GM23338 (cell line): ENCODE results near the gene CLHC1. TPM values are rescaled to one million over a fixed set of nuclear protein-coding genes. Genes with fewer than 3 reads are reported as not detected.

Experiments used
- ATAC-seq: fragments of 200-7000 bp; cut with Tn5 transposase; 3 replicates; pipeline ENCODE4 v1.9.1; 2020
- DNase-seq: peaks from one replicate; pipeline ENCODE4 v3.0.0-alpha.2; 2015; ENCODE audit warnings: low spot score
- H2AFZ ChIP-seq: fragments of 200-600 bp; sonication (generic); 2 replicates; pipeline ENCODE4 v1.8.0; 2016; ENCODE audit warnings: antibody characterized with exemption, mild to moderate bottlenecking, moderate library complexity
- H3F3A ChIP-seq: fragments of 200-600 bp; sonication (generic); replicated peaks from 2 replicates; pipeline ENCODE4 v1.8.0; 2017; ENCODE audit warnings: antibody characterized with exemption, mixed run types, low read depth
- H3K27ac ChIP-seq: fragments of 200-600 bp; sonication (generic); 2 replicates; pipeline ENCODE4 v1.6.1; 2016; ENCODE audit warnings: low read depth
- H3K27me3 ChIP-seq: fragments of 200-600 bp; sonication (generic); 2 replicates; pipeline ENCODE4 v1.8.0; 2016; ENCODE audit warnings: mild to moderate bottlenecking, mixed run types, moderate library complexity; ENCODE audit not compliant: insufficient read depth
- H3K36me3 ChIP-seq: fragments of 200-600 bp; sonication (generic); 2 replicates; pipeline ENCODE4 v1.8.0; 2016; ENCODE audit warnings: mild to moderate bottlenecking; ENCODE audit not compliant: insufficient read depth
- H3K4me1 ChIP-seq: fragments of 200-600 bp; sonication (generic); 2 replicates; pipeline ENCODE4 v1.8.0; 2016; ENCODE audit warnings: mild to moderate bottlenecking, moderate library complexity; ENCODE audit not compliant: insufficient read depth
- H3K4me2 ChIP-seq: fragments of 200-600 bp; sonication (generic); 2 replicates; pipeline ENCODE4 v1.7.1; 2017; ENCODE audit warnings: mixed run types
- H3K4me3 ChIP-seq: fragments of 200-600 bp; sonication (generic); 2 replicates; pipeline ENCODE4 v1.6.1; 2016; ENCODE audit warnings: mixed run types
- H3K79me2 ChIP-seq: fragments of 200-600 bp; sonication (generic); replicated peaks from 2 replicates; pipeline ENCODE4 v1.8.0; 2017; ENCODE audit warnings: mild to moderate bottlenecking; ENCODE audit not compliant: insufficient read depth
- H3K9me2 ChIP-seq: fragments of 200-600 bp; sonication (generic); 2 replicates; pipeline ENCODE4 v1.8.0; 2017; ENCODE audit not compliant: insufficient read depth
- H4K20me1 ChIP-seq: fragments of 200-600 bp; sonication (generic); replicated peaks from 2 replicates; pipeline ENCODE4 v1.8.0; 2017; ENCODE audit warnings: mild to moderate bottlenecking; ENCODE audit not compliant: insufficient read depth
- H3K27ac Mint-ChIP-seq: 2 replicates; pipeline ENCODE4 v1.8.0; 2020; ENCODE audit warnings: inconsistent platforms, mild to moderate bottlenecking, moderate library complexity, mixed read lengths
- H3K27me3 Mint-ChIP-seq: 3 replicates; pipeline ENCODE4 v1.8.0; 2022; ENCODE audit warnings: low read depth, mild to moderate bottlenecking, moderate library complexity, mixed read lengths, inconsistent platforms; ENCODE audit not compliant: insufficient read depth, poor library complexity
- H3K36me3 Mint-ChIP-seq: 3 replicates; pipeline ENCODE4 v1.8.0; 2021; ENCODE audit warnings: low read depth, mild to moderate bottlenecking, inconsistent platforms, moderate library complexity, mixed read lengths
- H3K4me1 Mint-ChIP-seq: 3 replicates; pipeline ENCODE4 v1.8.0; 2020; ENCODE audit warnings: mild to moderate bottlenecking, inconsistent platforms, mixed read lengths
- H3K4me3 Mint-ChIP-seq: 3 replicates; pipeline ENCODE4 v1.8.0; 2021; ENCODE audit warnings: moderate library complexity, mild to moderate bottlenecking, inconsistent platforms, mixed read lengths
- H3K9me3 Mint-ChIP-seq: 3 replicates; pipeline ENCODE4 v1.8.0; 2020; ENCODE audit warnings: moderate library complexity, mild to moderate bottlenecking, inconsistent platforms, mixed read lengths
- CREB1 ChIP-seq: fragments of 250-450 bp; sonication (Bioruptor Pico); IDR thresholded peaks from 2 replicates; pipeline ENCODE4 v1.5.0; 2020; ENCODE audit warnings: low read depth, mild to moderate bottlenecking, moderate library complexity
- EZH2 ChIP-seq: fragments of 200-600 bp; sonication (generic); IDR thresholded peaks from one replicate; pipeline ENCODE4 v1.8.0; 2017; ENCODE audit warnings: antibody characterized with exemption, mild to moderate bottlenecking, low read depth; ENCODE audit not compliant: unreplicated experiment
- EZH2phosphoT487 ChIP-seq: fragments of 200-600 bp; sonication (generic); IDR thresholded peaks from one replicate; pipeline ENCODE4 v1.8.1; 2018; ENCODE audit warnings: antibody characterized with exemption; ENCODE audit not compliant: unreplicated experiment
- JUNB ChIP-seq: IDR thresholded peaks from one replicate; pipeline ENCODE4 v1.6.1; 2016; ENCODE audit warnings: antibody characterized with exemption; ENCODE audit not compliant: unreplicated experiment
- NANOG ChIP-seq: IDR thresholded peaks from 2 replicates; pipeline ENCODE4 v1.6.1; 2016; ENCODE audit warnings: antibody characterized with exemption, borderline replicate concordance
- POLR2AphosphoS5 ChIP-seq: IDR thresholded peaks from 2 replicates; pipeline ENCODE4 v1.6.1; 2016; ENCODE audit warnings: antibody characterized with exemption, low read depth
- STAT1 ChIP-seq: IDR thresholded peaks from one replicate; pipeline ENCODE4 v1.6.1; 2016; ENCODE audit warnings: antibody characterized with exemption; ENCODE audit not compliant: unreplicated experiment
- ZNF114 ChIP-seq: fragments of 250-450 bp; sonication (Bioruptor Pico); IDR thresholded peaks from 2 replicates; pipeline ENCODE4 v1.5.0; 2020; ENCODE audit warnings: mild to moderate bottlenecking, moderate library complexity
- ZNF331 ChIP-seq: fragments of 250-450 bp; sonication (Bioruptor Pico); IDR thresholded peaks from 2 replicates; pipeline ENCODE4 v1.5.0; 2020; ENCODE audit warnings: low read depth, mild to moderate bottlenecking, moderate library complexity
- polyA plus RNA-seq: library from polyadenylated mRNA; unstranded; fragments of >200 nt; fragmentation: Nextera tagmentation; extraction: Ambion mirVana; gene quantifications from 2 replicates; pipeline ENCODE4 v1.2.1, GENCODE V29; 2016
- total RNA-seq: library from RNA; depleted of rRNA; stranded (reverse); fragments of >200 nt; shearing (Covaris generic); gene quantifications from 2 replicates; pipeline ENCODE4 v1.2.3, GENCODE V29; 2014
- TF ChIP-seq, protein P1 (sequence below): fragments of 250-450 bp; sonication (Bioruptor Pico); IDR thresholded peaks from 2 replicates; pipeline ENCODE4 v1.5.0; 2020; ENCODE audit warnings: mild to moderate bottlenecking, moderate library complexity
- TF ChIP-seq, protein P2 (sequence below): IDR thresholded peaks from one replicate; pipeline ENCODE4 v1.6.1; 2018; ENCODE audit warnings: antibody characterized with exemption; ENCODE audit not compliant: unreplicated experiment
- TF ChIP-seq, protein P3 (sequence below): IDR thresholded peaks from 2 replicates; pipeline ENCODE4 v1.6.1; 2016; ENCODE audit warnings: antibody characterized with exemption
- TF ChIP-seq, protein P4 (sequence below), 2 experiments: fragments of 200-600 bp in 1 of 2; sonication (generic) in 1 of 2; conservative IDR thresholded peaks; 2 replicates each; pipeline versions ENCODE4 v1.5.1 to v1.6.1; 2016 to 2017; ENCODE audit warnings: antibody characterized with exemption in 2 of 2, low read depth in 2 of 2, mild to moderate bottlenecking in 2 of 2, moderate library complexity in 1 of 2

Gene CLHC1
- total and polyA plus RNA-seq, 2 experiments from 2014 or later, result 3.1 to 5.0 TPM

DNA sequence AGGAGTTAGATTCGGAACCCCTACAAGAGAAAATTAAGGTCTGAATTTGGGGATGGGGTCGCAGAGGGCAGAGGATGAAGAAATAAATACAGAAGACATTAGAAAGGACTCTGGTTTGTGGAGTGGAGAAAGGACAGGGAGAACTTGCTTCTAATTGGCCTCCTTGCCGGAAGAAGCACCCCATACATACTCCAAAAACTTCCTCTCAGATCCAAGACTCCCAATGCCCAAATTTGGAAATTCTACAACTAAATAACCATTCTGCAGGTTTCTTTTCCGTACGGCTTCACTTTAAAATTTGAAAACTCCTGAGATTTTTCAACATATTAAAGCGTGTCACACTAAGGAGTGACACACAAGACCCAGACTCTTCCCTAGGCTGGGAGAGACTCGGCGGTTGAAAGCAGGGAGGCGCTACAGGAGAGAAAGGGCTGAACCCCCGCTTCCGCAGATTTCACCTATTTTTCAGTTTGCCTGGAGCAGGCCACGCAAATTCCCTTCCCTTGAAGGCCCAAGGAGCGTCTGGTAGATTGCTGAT, 478 bp downstream of the CLHC1 start (continued):
- TF ChIP-seq STAT1 (no peak), ZNF331 (CRISPR knock-in tag) (no peak)

DNA sequence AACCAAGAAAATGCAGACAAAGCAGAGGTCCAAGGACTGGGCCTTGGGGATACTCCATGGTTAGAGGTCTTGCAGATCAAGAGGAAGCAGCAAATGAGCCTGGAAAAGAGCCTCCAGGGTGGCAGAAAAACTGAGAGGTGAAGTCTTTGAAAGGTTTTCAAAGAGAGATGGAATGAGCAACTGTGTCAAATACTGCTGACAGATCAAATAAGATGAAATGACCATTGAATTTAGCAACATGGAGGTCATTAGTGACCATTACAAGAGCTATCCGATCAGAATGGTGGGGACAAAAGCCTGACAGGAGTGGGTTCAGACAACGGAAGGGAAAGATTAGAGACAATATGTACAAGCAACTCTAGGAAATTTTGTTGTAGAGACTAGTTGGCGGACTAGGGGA, 1.5 kb downstream of the CLHC1 start:
- H3K36me3 ChIP-seq, result peaks cover 26% of the 10 kb centered on the region
- peaks cover 16% of the 10 kb centered on the region; the same call in 1 of the 2 replicates for H4K20me1 ChIP-seq
- H3K27me3 ChIP-seq, result no peaks in the 10 kb centered on the region
- DNase-seq (no peak), ATAC-seq (no peak)
- Mint-ChIP-seq H3K9me3 (no peaks in the 10 kb centered on the region; the same call in 2 of the 3 replicates), H3K36me3 (peaks cover 37% of the 10 kb centered on the region), H3K4me1 (peaks cover 21% of the 10 kb centered on the region), H3K27me3 (peaks cover 36% of the 10 kb centered on the region), H3K4me3 (peak overlapping the region; percentile 94), H3K27ac (no peak overlapping the region; the same call in 1 of the 2 replicates)
- peak overlapping the region; percentile 90; the same call in 1 of the 2 replicates for H3K4me3 ChIP-seq
- H3F3A ChIP-seq, result peaks cover 28% of the 10 kb centered on the region
- 0 out of 2 replicates have a peak, but pooled peaks cover 6% of the 10 kb centered on the region for H3K9me2 ChIP-seq
- H3K27ac ChIP-seq, result no peak overlapping the region
- peaks cover 51% of the 10 kb centered on the region for H3K79me2 ChIP-seq
- H2AFZ ChIP-seq, result no peak overlapping the region
- no peak for TF ChIP-seq CREB1
- TF ChIP-seq, protein P1, sequence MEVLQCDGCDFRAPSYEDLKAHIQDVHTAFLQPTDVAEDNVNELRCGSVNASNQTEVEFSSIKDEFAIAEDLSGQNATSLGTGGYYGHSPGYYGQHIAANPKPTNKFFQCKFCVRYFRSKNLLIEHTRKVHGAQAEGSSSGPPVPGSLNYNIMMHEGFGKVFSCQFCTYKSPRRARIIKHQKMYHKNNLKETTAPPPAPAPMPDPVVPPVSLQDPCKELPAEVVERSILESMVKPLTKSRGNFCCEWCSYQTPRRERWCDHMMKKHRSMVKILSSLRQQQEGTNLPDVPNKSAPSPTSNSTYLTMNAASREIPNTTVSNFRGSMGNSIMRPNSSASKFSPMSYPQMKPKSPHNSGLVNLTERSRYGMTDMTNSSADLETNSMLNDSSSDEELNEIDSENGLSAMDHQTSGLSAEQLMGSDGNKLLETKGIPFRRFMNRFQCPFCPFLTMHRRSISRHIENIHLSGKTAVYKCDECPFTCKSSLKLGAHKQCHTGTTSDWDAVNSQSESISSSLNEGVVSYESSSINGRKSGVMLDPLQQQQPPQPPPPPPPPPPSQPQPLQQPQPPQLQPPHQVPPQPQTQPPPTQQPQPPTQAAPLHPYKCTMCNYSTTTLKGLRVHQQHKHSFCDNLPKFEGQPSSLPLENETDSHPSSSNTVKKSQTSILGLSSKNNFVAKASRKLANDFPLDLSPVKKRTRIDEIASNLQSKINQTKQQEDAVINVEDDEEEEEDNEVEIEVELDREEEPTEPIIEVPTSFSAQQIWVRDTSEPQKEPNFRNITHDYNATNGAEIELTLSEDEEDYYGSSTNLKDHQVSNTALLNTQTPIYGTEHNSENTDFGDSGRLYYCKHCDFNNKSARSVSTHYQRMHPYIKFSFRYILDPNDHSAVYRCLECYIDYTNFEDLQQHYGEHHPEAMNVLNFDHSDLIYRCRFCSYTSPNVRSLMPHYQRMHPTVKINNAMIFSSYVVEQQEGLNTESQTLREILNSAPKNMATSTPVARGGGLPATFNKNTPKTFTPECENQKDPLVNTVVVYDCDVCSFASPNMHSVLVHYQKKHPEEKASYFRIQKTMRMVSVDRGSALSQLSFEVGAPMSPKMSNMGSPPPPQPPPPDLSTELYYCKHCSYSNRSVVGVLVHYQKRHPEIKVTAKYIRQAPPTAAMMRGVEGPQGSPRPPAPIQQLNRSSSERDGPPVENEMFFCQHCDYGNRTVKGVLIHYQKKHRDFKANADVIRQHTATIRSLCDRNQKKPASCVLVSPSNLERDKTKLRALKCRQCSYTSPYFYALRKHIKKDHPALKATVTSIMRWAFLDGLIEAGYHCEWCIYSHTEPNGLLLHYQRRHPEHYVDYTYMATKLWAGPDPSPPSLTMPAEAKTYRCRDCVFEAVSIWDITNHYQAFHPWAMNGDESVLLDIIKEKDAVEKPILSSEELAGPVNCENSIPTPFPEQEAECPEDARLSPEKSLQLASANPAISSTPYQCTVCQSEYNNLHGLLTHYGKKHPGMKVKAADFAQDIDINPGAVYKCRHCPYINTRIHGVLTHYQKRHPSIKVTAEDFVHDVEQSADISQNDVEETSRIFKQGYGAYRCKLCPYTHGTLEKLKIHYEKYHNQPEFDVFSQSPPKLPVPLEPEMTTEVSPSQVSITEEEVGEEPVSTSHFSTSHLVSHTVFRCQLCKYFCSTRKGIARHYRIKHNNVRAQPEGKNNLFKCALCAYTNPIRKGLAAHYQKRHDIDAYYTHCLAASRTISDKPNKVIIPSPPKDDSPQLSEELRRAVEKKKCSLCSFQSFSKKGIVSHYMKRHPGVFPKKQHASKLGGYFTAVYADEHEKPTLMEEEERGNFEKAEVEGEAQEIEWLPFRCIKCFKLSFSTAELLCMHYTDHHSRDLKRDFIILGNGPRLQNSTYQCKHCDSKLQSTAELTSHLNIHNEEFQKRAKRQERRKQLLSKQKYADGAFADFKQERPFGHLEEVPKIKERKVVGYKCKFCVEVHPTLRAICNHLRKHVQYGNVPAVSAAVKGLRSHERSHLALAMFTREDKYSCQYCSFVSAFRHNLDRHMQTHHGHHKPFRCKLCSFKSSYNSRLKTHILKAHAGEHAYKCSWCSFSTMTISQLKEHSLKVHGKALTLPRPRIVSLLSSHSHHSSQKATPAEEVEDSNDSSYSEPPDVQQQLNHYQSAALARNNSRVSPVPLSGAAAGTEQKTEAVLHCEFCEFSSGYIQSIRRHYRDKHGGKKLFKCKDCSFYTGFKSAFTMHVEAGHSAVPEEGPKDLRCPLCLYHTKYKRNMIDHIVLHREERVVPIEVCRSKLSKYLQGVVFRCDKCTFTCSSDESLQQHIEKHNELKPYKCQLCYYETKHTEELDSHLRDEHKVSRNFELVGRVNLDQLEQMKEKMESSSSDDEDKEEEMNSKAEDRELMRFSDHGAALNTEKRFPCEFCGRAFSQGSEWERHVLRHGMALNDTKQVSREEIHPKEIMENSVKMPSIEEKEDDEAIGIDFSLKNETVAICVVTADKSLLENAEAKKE, result no peak
- TF ChIP-seq POLR2AphosphoS5, result no peak
- no peak for TF ChIP-seq JUNB
- TF ChIP-seq, protein P2, sequence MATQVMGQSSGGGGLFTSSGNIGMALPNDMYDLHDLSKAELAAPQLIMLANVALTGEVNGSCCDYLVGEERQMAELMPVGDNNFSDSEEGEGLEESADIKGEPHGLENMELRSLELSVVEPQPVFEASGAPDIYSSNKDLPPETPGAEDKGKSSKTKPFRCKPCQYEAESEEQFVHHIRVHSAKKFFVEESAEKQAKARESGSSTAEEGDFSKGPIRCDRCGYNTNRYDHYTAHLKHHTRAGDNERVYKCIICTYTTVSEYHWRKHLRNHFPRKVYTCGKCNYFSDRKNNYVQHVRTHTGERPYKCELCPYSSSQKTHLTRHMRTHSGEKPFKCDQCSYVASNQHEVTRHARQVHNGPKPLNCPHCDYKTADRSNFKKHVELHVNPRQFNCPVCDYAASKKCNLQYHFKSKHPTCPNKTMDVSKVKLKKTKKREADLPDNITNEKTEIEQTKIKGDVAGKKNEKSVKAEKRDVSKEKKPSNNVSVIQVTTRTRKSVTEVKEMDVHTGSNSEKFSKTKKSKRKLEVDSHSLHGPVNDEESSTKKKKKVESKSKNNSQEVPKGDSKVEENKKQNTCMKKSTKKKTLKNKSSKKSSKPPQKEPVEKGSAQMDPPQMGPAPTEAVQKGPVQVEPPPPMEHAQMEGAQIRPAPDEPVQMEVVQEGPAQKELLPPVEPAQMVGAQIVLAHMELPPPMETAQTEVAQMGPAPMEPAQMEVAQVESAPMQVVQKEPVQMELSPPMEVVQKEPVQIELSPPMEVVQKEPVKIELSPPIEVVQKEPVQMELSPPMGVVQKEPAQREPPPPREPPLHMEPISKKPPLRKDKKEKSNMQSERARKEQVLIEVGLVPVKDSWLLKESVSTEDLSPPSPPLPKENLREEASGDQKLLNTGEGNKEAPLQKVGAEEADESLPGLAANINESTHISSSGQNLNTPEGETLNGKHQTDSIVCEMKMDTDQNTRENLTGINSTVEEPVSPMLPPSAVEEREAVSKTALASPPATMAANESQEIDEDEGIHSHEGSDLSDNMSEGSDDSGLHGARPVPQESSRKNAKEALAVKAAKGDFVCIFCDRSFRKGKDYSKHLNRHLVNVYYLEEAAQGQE, result no peak
- TF ChIP-seq, protein P3, sequence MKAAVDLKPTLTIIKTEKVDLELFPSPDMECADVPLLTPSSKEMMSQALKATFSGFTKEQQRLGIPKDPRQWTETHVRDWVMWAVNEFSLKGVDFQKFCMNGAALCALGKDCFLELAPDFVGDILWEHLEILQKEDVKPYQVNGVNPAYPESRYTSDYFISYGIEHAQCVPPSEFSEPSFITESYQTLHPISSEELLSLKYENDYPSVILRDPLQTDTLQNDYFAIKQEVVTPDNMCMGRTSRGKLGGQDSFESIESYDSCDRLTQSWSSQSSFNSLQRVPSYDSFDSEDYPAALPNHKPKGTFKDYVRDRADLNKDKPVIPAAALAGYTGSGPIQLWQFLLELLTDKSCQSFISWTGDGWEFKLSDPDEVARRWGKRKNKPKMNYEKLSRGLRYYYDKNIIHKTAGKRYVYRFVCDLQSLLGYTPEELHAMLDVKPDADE, result no peak
- TF ChIP-seq EZH2phosphoT487, result no peak
- TF ChIP-seq NANOG, result no peak
- TF ChIP-seq ZNF114 (CRISPR knock-in tag), result no peak
- no peak for TF ChIP-seq STAT1
- no peak for TF ChIP-seq EZH2
- TF ChIP-seq, protein P4, sequence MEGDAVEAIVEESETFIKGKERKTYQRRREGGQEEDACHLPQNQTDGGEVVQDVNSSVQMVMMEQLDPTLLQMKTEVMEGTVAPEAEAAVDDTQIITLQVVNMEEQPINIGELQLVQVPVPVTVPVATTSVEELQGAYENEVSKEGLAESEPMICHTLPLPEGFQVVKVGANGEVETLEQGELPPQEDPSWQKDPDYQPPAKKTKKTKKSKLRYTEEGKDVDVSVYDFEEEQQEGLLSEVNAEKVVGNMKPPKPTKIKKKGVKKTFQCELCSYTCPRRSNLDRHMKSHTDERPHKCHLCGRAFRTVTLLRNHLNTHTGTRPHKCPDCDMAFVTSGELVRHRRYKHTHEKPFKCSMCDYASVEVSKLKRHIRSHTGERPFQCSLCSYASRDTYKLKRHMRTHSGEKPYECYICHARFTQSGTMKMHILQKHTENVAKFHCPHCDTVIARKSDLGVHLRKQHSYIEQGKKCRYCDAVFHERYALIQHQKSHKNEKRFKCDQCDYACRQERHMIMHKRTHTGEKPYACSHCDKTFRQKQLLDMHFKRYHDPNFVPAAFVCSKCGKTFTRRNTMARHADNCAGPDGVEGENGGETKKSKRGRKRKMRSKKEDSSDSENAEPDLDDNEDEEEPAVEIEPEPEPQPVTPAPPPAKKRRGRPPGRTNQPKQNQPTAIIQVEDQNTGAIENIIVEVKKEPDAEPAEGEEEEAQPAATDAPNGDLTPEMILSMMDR (conservative IDR thresholded peaks at IDR 0.05; ENCODE audit: low read depth in 2 of 2), result no peak
- TF ChIP-seq ZNF331 (CRISPR knock-in tag), result no peak
- peaks cover 18% of the 10 kb centered on the region for H3K4me1 ChIP-seq
- H3K4me2 ChIP-seq, result no peak overlapping the region; the same call in 1 of the 2 replicates
